HG03097 (cell line): ENCODE data around the gene DDX49.
"Not testable (repeated sequence)": the region's sequence is repeated elsewhere in the genome, so short reads cannot be mapped to it uniquely, and the experiment has no call there.

ENCODE experiments used
- ATAC-seq: cut with Tn5 transposase; IDR thresholded peaks from one replicate; pipeline ENCODE4 v1.9.1; 2021; ENCODE audit not compliant: unreplicated experiment, low FRiP score

DDX49 gene

DNA sequence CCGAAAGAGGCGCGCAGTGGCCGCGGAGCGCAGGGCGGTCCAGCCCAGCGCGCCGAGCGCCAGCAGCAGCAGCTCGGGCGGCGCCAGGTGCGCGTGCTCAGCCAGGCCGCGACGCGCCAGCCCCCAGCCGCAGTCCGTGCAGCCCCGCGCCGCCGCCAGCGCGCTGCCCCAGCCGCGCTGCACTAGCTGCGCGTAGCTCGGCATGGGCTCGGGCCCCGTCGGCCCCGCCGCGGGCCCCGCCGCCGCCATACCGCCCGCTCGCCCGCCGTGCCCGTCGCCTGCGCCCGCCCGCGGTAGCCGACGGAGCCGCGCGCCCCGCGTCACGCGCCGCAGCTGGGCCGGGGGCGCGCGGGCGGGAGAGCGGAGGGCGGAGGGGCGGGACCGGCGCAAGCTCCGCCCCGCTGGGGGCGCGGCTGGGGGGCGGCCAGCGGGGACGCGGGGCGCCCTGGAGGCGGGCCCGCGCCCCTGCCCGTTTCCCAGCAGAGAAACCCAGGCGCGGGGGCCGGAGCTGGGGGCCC lies 23.6 kb upstream of the DDX49 start, which contains the start of gene CERS1:
TSS of gene CERS1 (minus strand) at position 335 of the 518 bp plus-strand sequence. CDS start at position 249, 86 bp downstream.
- ATAC-seq, result no peak

GRCh38 chr19:18896421-18896841 lies 23.1 kb upstream of the DDX49 start:
- no peak for ATAC-seq

GRCh38 chr19:18897094-18898029 lies 22.2 kb upstream of the DDX49 start:
- ATAC-seq, result no peak

- ATAC-seq, result no peak
Observed at GRCh38 chr19:18898081-18898606, 21.4 kb upstream of the DDX49 start.

- ATAC-seq, result no peak
Observed at GRCh38 chr19:18898607-18899408, 20.7 kb upstream of the DDX49 start.

GRCh38 chr19:18899624-18900560 lies 19.6 kb upstream of the DDX49 start:
- no peak for ATAC-seq

DNA sequence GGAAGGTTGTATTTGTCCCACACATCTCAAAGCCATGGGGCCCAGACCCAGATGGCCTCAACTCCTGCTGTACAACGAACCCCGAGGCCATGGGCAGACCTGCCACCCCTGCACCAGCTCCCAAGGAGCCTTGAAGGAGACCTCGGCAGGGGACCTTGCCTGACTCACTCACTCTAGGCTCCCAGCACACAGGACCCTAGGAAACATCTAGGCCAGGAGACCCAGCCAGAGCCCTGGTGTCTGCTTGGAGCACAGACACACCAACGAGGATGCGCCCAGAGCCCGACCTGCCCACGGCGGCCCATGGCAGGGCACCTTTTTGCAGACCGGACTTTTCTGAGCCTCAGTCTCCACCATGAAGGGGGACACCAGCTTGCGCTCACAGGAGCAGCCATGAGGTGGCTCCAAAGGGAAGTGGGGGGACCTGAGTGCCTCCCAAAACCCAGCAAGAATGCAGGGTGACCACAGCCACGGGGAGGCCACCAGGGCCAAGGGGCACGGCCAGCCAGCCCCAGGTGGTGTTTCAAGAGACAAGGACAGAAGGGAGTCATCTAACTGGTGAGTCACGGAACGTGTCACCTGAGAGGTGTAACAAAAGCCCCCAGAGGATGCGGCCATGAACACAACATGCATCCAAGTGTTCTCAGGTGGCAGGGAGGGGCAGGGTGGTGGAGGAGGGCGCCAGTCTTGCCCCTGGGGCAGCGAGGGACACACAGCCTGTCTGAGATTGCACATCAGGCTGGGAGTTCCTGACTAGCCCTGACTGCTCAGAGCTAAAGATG lies 18.6 kb upstream of the DDX49 start:
- ATAC-seq, result no peak

DNA sequence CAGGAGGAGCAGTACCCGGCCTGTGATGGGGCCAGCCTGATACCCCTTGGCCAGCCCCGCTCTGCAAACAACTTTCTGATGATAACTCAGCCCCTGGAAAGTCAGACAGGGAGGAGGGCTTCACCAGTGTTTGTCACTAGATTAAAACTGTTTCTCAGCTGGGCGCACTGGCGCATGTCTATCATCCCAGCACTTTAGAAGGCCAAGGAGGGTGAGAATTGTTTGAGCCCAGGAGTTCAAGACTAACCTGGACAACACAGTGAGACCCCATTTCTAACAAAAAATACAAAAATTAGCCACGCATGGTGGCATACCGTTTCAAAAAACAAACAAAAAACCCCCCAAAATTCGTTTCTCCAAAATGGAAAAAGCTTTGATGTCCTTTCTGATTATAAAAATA lies 18.0 kb upstream of the DDX49 start:
- no peak for ATAC-seq

- not testable (repeated sequence) for ATAC-seq
Observed at GRCh38 chr19:18902519-18902918, 17.0 kb upstream of the DDX49 start.

DNA sequence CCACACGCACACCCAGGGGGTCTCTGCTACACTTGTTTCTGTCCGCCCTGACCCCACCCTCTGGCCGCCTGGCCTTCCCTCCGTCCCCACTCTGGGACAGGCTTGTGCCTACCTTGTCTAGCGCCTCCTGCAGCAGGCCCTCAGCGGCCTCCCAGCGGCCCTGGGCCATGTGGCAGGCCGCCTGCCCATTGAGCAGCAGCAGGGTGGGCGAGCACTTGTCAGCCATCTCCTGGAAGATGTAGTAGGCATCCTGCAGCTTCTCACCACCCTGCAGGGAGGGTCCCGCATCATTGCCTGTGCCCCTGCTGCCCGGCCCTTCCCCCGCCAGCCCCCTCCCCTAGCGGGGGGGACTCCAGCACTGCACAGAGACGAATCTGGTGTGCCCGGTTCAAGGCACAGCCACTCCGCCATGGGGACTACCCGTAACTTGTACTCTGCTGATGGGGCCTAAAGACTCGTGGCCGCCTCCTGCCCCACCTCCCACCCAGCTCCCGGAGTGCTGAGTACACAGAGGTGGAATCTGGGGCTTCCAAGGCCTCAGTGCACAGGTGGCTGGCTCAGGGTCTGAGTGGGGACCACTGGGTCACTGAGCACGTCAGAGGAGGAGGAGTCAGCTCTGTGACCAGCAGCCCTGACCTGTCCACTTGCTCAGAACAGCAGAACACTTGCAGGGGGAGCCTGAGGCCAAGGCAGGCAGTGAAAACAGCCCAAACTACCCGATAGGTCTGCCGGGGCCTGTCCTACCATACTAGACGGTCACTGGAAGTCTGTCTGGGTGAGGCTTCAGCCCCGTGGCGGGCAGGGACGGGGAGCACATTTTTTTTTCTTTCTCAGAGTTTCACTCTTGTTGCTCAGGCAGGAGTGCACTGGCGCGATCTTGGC lies 16.1 kb upstream of the DDX49 start:
- no peak for ATAC-seq

DNA sequence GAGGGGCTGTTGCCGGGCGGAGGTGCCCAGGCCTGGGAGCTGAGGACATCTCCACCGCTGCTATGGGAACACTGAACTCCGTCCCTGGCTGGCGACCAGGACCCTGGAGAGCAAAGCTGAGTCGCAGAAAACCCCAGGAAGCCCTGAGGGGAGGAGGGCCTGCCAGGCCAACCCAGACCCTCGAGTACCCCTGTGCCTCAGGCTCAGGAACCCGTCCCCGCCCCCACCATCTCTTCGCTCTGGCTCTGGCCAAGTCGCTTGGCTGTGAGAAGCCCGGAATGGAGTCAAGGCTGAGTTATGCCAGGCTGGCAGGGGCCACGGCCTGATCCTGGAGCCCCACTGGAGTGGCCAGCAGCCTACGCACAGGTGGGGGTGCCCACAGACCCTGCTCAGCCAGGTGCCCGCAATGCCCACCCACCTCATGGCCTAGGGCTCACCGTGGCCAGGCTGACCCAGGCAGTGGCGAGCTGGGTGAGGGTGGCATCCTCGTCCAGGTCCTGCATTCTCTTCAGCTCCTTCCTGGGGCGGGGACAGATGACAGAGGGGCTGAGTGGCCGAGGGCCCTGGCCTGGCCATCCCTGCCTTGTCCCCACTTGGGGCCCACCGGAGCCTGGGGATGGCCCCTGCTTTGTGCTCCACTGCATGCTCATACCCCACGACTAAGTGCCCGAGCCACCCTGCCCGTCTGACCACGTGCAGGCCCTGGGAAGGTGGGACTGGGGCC lies 15.0 kb upstream of the DDX49 start:
- ATAC-seq, result no peak

- no peak for ATAC-seq
Observed at GRCh38 chr19:18905058-18905456, 14.5 kb upstream of the DDX49 start.

GRCh38 chr19:18905513-18906236 lies 13.8 kb upstream of the DDX49 start:
- ATAC-seq, result no peak

DNA sequence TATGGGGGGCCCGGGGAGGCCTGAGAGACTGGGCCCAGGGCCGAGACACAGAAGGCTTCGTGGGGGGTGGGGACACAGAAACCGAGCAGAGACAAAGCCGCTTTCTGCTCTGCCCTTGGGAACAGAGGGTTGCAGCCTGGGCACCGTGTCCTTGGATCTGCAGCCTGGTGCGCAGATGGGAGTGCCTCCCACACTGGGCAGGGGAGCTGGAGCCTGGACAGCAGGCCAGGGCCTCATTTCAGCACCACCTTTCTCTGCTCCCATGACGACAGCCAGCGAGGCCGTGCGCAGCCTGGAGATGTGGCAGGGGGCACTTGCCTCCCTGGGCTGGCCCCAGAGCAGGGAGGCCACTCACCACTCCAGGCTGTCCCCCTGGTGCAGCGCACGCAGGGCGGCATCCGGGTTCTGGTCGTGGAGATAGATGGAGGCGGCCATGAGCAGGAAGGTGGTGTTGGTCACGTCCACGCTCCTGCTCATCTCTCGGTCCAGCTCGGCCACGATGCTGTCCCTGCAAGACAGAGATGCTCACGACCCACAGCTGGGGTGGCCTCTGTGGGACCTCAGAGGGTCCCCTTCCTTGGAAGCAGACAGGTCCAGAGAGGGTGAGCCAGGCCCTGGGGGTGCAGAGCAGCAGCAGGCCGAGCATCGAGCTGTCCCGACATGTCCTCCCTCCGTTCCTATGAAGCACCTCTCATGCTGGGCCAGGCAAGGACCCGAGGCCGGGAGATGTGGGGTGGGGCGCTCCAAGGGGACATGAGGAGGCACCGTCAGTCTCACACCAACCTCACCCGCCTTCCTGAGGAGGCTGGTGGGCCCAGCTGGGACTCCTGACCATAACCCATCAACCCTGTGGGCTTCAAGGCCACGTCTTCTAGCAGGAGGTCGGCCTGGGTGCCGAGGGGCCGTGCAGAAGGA lies 12.7 kb upstream of the DDX49 start:
- no peak for ATAC-seq

DNA sequence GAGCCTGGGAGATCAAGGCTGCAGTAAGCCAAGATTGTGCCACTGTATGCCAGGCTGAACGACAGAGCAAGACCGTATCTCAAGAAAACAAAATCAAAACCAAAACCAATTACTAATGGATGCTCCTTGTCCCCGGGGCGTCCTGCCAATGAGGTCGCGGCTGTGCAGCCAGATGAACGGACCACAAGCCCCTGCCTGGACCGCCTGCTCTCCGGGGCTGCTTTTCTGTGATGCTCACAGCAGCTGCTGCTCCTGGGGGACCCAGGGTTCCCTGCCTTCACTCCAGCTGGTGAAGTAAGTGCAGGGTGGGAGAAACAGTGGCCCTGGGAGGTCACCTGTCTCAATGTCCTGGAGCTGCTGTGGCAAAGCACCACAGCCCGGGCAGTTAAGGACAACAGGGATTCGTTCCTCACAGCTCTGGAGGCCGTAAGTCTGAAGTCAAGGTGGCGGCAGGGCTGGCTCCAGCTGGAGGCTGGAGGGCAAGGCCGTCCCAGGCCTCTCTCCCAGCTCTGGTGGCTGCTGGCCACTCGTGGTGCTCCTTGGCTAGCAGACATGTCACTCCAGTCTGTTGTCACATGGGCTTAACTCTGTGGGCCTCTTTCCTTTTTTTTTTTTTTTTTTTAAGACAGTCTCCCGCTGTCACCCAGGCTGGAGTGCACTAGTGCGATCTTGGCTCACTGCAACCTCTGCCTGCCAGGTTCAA lies 10.4 kb upstream of the DDX49 start:
- ATAC-seq, result no peak
